HCT116 (cell line): ENCODE results near the gene SERTAD2. TPM values are rescaled to one million over a fixed set of nuclear protein-coding genes. Genes with fewer than 3 reads are reported as not detected.

Source experiments
- ATAC-seq: fragments of 200-7000 bp; cut with Tn5 transposase; 2 replicates; pipeline ENCODE4 v1.9.1; 2020; ENCODE audit warnings: mild to moderate bottlenecking, moderate library complexity
- BruUV-seq: library from RNA; stranded (reverse); fragments of 400-500 nt; replicated peaks from 2 replicates; lab custom pipeline; 2021; lab: Mats Ljungman, UMichigan
- CTCF ChIA-PET: fragments of 300-600 bp; sonication (Branson Sonifier 250); formaldehyde crosslinking; loops from one replicate; lab custom pipeline; 2021; ENCODE audit warnings: antibody characterized with exemption; lab: Charles Lee
- POLR2A ChIA-PET: fragments of 300-600, 350-600 bp; sonication (Branson Sonifier 250); formaldehyde crosslinking; loops from one replicate; lab custom pipeline; 2021; ENCODE audit warnings: antibody characterized with exemption; lab: Charles Lee
- RAD21 ChIA-PET, 2 experiments: fragments of 300-600 bp; sonication (Branson Sonifier 250); formaldehyde crosslinking; loops; one replicate each; lab custom pipeline; 2023; ENCODE audit warnings: low total read pairs in 2 of 2; ENCODE audit not compliant: uncharacterized antibody in 2 of 2, unreplicated experiment in 2 of 2, low non-redundant PET in 1 of 2; lab: Charles Lee
- DNase-seq: peaks from one replicate; pipeline ENCODE4 v3.0.0-alpha.2; 2010; ENCODE audit warnings: low read depth, low spot score
- H2AFZ ChIP-seq: fragments of 200-600 bp; shearing (Covaris generic), sonication (generic); 2 replicates; pipeline ENCODE4 v1.6.1; 2017; ENCODE audit warnings: low read depth, mixed run types, mixed read lengths, antibody characterized with exemption, low read length; ENCODE audit not compliant: poor library complexity, severe bottlenecking
- H3K27ac ChIP-seq: 2 replicates; pipeline ENCODE4 v1.5.1; 2012; ENCODE audit warnings: low read depth, low read length
- H3K27me3 ChIP-seq: fragments of 200-600 bp; sonication (generic); 2 replicates; pipeline ENCODE4 v1.6.1; 2016; ENCODE audit warnings: mixed run types, low read length, mixed read lengths; ENCODE audit not compliant: insufficient read depth
- H3K36me3 ChIP-seq, 2 experiments: fragments of 200-500 bp in 1 of 2; fragments of 200-600 bp in 1 of 2; sonication (Bioruptor generic) in 1 of 2; sonication (generic) in 1 of 2; 2 replicates each; pipeline versions ENCODE4 v1.5.1 to v1.6.1; 2014 to 2016; ENCODE audit warnings: low read length in 2 of 2, inconsistent platforms in 1 of 2, mixed read lengths in 1 of 2, mixed run types in 1 of 2; ENCODE audit not compliant: insufficient read depth in 2 of 2, control insufficient read depth in 1 of 2
- H3K4me1 ChIP-seq, 2 experiments: fragments of 200-600 bp in 1 of 2; sonication (generic) in 1 of 2; 2 replicates each; pipeline versions ENCODE4 v1.5.1 to v1.6.1; 2012 to 2017; ENCODE audit warnings: low read length in 2 of 2, inconsistent platforms in 1 of 2, mild to moderate bottlenecking in 1 of 2, mixed read lengths in 1 of 2, mixed run types in 1 of 2, moderate library complexity in 1 of 2; ENCODE audit not compliant: insufficient read depth in 2 of 2, control insufficient read depth in 1 of 2
- H3K4me2 ChIP-seq: fragments of 200-600 bp; sonication (generic); 2 replicates; pipeline ENCODE4 v1.6.1; 2017; ENCODE audit warnings: mixed run types, low read length, mixed read lengths
- H3K4me3 ChIP-seq, 2 experiments: fragments of 200-600 bp in 1 of 2; sonication (generic) in 1 of 2; replicated peaks in 1 of 2; 2 replicates each; pipeline ENCODE4 v1.5.1; 2011 to 2016; ENCODE audit warnings: low read length in 2 of 2, control low read depth in 1 of 2, low read depth in 1 of 2, mild to moderate bottlenecking in 1 of 2, mixed read lengths in 1 of 2, mixed run types in 1 of 2
- H3K79me2 ChIP-seq: fragments of 200-600 bp; sonication (generic); 2 replicates; pipeline ENCODE4 v1.6.1; 2017; ENCODE audit warnings: mild to moderate bottlenecking, mixed run types, low read length, moderate library complexity, mixed read lengths; ENCODE audit not compliant: insufficient read depth
- H3K9ac ChIP-seq: fragments of 200-600 bp; sonication (generic); 2 replicates; pipeline ENCODE4 v1.6.1; 2016; ENCODE audit warnings: low read length, mixed read lengths
- H3K9me2 ChIP-seq: fragments of 200-600 bp; sonication (generic), shearing (Covaris generic); 2 replicates; pipeline ENCODE4 v1.6.1; 2017; ENCODE audit warnings: mixed run types, mild to moderate bottlenecking, moderate library complexity; ENCODE audit not compliant: insufficient read depth
- H3K9me3 ChIP-seq, 2 experiments: fragments of 200-500 bp in 1 of 2; fragments of 200-600 bp in 1 of 2; sonication (Bioruptor generic) in 1 of 2; sonication (generic) in 1 of 2; 2 replicates each; pipeline ENCODE4 v1.6.1; 2014 to 2017; ENCODE audit warnings: low read length in 2 of 2, mixed read lengths in 2 of 2, inconsistent platforms in 1 of 2, low read depth in 1 of 2, mild to moderate bottlenecking in 1 of 2, mixed run types in 1 of 2, moderate library complexity in 1 of 2; ENCODE audit not compliant: control insufficient read depth in 1 of 2, insufficient read depth in 1 of 2
- H4K20me1 ChIP-seq: fragments of 200-600 bp; sonication (generic), shearing (Covaris generic); 2 replicates; pipeline ENCODE4 v1.6.1; 2017; ENCODE audit warnings: mixed run types, mild to moderate bottlenecking, moderate library complexity; ENCODE audit not compliant: insufficient read depth
- YY1 ChIP-seq: IDR thresholded peaks from 2 replicates; pipeline ENCODE4 v1.6.1; 2011; ENCODE audit warnings: low read length, low read depth, moderate library complexity, mild to moderate bottlenecking; ENCODE audit not compliant: insufficient replicate concordance; ENCODE audit errors: extremely low read depth
- ZNF274 ChIP-seq: fragments of 200-500 bp; sonication (Bioruptor generic); IDR thresholded peaks from 2 replicates; pipeline ENCODE4 v1.6.1; 2014; ENCODE audit warnings: mild to moderate bottlenecking, low read depth, low read length, inconsistent platforms
- intact Hi-C: fragments of 100-400 bp; cut with micrococcal nuclease; formaldehyde crosslinking; loops from 2 replicates; pipeline ENCODE4 v1.10.0; 2022
- total RNA-seq: library from RNA; stranded (reverse); gene quantifications from one replicate; pipeline ENCODE4 v1.2.1, GENCODE V29; 2021; ENCODE audit not compliant: unreplicated experiment
- TF ChIP-seq, protein P1 (sequence below): IDR thresholded peaks from 2 replicates; pipeline ENCODE4 v1.6.1; 2012; ENCODE audit warnings: low read depth

Gene SERTAD2
- total RNA-seq, 1 experiment from 2014 or later, result 80.1 TPM

DNA sequence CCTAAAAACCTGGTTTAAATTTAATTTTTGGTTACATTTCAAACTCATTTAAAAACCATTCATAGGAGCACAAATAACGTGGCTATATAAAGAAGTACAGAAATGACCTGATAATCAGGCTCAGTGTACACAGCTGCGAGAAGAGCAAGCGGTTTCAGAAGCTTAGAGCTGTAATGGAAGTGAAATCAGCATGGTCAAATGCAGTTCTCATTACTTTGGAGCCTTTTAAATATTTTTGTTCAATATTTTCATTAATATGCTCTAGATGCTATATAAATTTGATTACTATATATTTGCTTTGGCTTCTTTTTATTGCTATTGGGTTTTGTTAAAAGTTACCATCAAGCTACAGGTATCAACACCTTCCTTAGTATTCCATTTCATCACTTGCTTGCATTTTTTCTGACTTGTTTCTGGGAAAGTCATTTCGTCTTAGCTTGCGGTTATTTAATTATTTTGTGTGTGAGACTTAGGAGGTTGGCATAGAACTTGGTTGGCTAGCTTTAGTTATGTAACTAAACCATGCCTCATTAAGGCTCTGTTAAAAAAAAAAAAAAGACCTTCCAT lies 70.9 kb downstream of the SERTAD2 start (continued):
- TF ChIP-seq, protein P1, sequence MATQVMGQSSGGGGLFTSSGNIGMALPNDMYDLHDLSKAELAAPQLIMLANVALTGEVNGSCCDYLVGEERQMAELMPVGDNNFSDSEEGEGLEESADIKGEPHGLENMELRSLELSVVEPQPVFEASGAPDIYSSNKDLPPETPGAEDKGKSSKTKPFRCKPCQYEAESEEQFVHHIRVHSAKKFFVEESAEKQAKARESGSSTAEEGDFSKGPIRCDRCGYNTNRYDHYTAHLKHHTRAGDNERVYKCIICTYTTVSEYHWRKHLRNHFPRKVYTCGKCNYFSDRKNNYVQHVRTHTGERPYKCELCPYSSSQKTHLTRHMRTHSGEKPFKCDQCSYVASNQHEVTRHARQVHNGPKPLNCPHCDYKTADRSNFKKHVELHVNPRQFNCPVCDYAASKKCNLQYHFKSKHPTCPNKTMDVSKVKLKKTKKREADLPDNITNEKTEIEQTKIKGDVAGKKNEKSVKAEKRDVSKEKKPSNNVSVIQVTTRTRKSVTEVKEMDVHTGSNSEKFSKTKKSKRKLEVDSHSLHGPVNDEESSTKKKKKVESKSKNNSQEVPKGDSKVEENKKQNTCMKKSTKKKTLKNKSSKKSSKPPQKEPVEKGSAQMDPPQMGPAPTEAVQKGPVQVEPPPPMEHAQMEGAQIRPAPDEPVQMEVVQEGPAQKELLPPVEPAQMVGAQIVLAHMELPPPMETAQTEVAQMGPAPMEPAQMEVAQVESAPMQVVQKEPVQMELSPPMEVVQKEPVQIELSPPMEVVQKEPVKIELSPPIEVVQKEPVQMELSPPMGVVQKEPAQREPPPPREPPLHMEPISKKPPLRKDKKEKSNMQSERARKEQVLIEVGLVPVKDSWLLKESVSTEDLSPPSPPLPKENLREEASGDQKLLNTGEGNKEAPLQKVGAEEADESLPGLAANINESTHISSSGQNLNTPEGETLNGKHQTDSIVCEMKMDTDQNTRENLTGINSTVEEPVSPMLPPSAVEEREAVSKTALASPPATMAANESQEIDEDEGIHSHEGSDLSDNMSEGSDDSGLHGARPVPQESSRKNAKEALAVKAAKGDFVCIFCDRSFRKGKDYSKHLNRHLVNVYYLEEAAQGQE, result no peak

DNA sequence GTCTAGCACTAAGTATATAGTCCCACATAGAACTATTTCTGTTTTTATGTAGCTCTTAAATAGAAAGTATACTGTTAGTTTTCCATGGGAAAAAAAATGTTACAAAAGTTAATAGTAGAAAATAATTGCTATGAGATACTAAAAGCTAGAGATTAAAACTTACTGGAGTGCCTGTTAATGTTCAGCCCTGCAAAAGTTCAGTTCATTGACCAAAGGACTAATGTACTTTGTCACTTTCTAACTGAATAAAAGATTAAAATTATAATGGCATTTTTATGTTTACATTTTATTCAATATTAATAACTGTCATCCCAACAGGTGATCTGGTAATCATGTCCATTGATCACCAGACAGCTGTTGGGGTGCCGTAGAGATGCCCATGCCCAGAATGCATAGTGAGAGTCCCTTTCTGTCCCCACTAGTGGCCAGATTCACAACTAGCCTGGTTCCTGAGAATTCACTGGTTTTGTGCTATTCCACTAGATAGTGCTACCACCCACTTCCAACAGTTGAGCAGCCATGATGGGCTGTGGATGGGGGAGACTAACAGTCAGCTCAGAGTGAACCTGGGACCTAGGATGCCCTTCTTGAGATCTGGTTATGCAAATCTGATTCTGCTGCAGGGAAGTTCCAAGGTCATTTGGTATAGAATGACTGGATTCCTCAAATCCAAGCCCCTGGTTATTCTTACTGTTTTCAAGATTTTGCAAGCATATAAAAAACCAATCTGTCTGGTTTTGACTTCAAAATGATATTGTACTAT lies 71.8 kb downstream of the SERTAD2 start:
- RAD21 ChIA-PET, result no interaction called here
- no peak overlapping the region for H3K4me2 ChIP-seq
- H2AFZ ChIP-seq, result no peak overlapping the region
- POLR2A ChIA-PET, result no interaction called here
- H3K27ac ChIP-seq, result no peak overlapping the region
- intact Hi-C loops, result no loop called here
- no peak for DNase-seq
- H3K36me3 ChIP-seq, result peaks cover 0 to 7% of the 10 kb centered on the region in 2 experiments; a peak in 2 of 4 replicates
- no peak for TF ChIP-seq YY1
- TF ChIP-seq ZNF274, result no peak
- H3K27me3 ChIP-seq, result no peaks in the 10 kb centered on the region
- H3K4me3 ChIP-seq, result no peak overlapping the region
- no peaks in the 10 kb centered on the region for H3K79me2 ChIP-seq
- H3K9ac ChIP-seq, result no peak overlapping the region
- CTCF ChIA-PET, result interaction anchor here (1.0 kb wide), 1 partner anchor 21 kb away, joined by 3 read pairs; no protein-coding TSS in a partner anchor
- no peak for ATAC-seq
- H3K9me3 ChIP-seq, result no peaks in the 10 kb centered on the region
- no peaks in the 10 kb centered on the region for H3K9me2 ChIP-seq
- no peaks in the 10 kb centered on the region for H3K4me1 ChIP-seq
- H4K20me1 ChIP-seq, result no peaks in the 10 kb centered on the region
- no TSS peak for BruUV-seq

Other genes starting within 250 kb of the SERTAD2 start
- gene LGALSL, start 199.8 kb downstream of the SERTAD2 start, total RNA-seq, result 14.2 TPM
- gene AFTPH, start 129.6 kb downstream of the SERTAD2 start, total RNA-seq, result 23.6 TPM